Measurements from ENCODE around the gene FAM81B.
"Not testable (repeated sequence)": the region's sequence is repeated elsewhere in the genome, so short reads cannot be mapped to it uniquely, and the experiment has no call there.

Gene FAM81B, protein sequence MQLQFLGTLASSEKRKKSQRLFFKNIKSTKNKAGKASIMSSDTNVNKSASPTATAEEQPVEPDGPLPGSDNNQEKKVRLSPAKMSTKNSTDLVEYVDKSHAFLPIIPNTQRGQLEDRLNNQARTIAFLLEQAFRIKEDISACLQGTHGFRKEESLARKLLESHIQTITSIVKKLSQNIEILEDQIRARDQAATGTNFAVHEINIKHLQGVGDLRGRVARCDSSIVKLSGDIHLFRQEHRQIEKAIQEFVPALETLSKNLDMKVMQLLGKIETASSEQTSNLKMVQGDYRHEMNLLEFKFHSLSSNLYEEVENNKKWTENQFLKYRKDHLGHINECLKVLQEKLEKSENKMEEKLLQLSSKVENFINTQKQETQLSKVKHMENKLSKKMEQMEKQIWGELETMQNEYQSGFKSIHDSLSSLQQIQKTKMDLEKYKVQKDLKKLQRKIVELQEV

DNA sequence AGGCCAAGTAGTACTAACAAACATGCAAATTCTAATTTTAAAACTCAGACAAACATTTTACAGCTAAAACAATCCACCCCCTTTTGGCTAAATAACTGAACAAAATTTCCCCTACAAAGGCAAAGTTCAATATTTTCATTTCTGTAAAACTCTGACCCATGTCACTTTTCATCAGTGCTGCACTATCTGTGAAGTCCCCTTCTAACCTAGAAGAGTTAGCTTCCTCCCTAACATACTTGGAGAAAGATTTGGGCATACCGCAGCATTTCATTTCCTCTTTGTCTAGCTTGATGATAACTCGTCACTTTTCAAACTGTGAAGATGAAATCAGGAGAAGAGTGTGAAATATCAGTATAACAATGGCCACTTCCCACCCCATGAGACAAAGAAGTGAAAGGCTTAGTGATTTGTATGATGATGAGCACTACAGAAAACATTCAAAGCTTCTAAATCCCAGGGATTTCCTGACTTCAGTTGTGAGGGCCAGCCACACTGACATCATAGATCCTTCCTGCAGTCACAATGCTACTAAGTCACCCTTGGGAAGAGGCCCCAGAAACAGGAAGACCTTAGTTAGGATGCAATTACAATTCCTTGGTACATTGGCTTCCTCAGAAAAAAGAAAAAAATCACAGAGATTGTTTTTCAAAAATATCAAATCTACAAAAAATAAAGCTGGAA, at the start of gene FAM81B:
Gene FAM81B (plus strand): TSS at position 555 of the 681 bp plus-strand sequence. CDS start 24 bp downstream, at position 579.
- TF ChIP-seq, protein P1, sequence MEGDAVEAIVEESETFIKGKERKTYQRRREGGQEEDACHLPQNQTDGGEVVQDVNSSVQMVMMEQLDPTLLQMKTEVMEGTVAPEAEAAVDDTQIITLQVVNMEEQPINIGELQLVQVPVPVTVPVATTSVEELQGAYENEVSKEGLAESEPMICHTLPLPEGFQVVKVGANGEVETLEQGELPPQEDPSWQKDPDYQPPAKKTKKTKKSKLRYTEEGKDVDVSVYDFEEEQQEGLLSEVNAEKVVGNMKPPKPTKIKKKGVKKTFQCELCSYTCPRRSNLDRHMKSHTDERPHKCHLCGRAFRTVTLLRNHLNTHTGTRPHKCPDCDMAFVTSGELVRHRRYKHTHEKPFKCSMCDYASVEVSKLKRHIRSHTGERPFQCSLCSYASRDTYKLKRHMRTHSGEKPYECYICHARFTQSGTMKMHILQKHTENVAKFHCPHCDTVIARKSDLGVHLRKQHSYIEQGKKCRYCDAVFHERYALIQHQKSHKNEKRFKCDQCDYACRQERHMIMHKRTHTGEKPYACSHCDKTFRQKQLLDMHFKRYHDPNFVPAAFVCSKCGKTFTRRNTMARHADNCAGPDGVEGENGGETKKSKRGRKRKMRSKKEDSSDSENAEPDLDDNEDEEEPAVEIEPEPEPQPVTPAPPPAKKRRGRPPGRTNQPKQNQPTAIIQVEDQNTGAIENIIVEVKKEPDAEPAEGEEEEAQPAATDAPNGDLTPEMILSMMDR (IDR thresholded peaks at IDR 0.05; ENCODE audit: insufficient read depth, low read depth, low read length, missing control alignments) = no peak
- no peak within 1 kb of the TSS for H3K4me3 ChIP-seq (ENCODE audit: low read length)

DNA sequence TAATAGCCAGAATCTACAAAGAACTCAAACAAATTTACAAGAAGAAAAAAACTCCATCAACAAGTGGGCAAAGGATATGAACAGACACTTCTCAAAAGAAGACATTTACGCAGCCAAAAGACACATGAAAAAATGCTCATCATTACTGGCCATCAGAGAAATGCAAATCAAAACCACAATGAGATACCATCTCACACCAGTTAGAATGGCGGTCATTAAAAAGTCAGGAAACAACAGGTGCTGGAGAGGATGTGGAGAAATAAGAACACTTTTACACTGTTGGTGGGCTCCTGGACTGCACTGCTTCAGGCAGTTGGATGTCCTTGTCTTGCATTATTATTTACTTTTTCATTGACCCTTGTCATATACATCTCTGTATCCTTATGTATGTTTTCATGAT, 49.7 kb upstream of the FAM81B start:
- not testable (repeated sequence) for DNase-seq (ENCODE audit: low read depth)

More for the DNA sequence above, at the start of gene FAM81B:
- no peak for DNase-seq (ENCODE audit: low read depth)

DNA sequence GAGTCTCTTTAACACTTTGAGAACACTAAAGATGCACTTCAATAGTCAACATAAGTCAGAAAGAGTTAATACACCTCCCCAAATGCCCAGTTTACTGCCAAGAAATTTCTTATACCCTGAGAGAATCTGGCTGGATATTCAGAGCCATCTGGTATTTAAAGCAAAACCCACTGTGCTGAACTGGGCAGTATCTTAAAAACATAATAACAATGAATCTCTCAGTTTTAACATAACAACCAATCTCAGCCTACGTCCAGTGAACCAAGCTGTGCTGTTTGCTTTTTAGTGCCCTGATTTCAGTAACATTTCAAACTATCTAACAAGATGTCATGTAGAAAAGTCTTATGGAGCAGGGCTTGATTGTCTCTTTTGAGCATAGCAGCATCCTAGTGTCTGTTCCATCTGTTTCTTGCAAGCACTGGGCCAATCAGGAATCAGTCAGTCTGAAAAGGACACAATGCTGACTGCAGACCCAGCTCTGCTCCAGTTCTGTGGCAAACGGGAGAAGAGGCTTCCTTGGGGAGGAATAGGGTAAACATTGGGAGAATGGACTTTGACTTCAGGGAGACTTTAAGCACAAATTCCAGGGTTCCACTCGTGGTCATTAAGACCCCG, 43.6 kb upstream of the FAM81B start:
- H3K4me3 ChIP-seq (ENCODE audit: low read length) = no peak overlapping the region
- TF ChIP-seq, protein P1 (IDR thresholded peaks at IDR 0.05; ENCODE audit: insufficient read depth, low read depth, low read length, missing control alignments) = no peak
- DNase-seq (ENCODE audit: low read depth) = no peak

More for the DNA sequence above, 49.7 kb upstream of the FAM81B start:
- not testable (repeated sequence) for H3K4me3 ChIP-seq (ENCODE audit: low read length)

DNA sequence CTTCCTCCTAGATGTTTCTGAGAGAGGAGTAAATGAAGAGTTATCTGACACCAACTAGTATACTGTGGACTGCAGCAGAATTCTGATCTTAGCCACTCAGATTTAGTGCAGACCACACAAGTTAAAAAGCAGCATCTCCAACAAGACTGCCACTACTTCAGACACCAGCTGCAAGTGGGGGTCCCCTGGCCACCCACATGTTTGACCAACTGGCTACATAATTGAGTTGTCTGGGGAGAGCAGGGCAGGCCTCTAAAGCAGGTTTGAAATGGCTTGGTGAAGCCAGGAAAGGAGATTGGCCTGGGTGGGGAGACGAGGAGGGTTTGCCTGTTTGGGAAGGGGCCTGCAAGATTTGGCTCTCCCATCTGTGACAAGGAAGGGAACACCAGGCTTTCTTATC, 40.5 kb upstream of the FAM81B start:
- TF ChIP-seq, protein P1 (IDR thresholded peaks at IDR 0.05; ENCODE audit: insufficient read depth, low read depth, low read length, missing control alignments) = no peak

DNA sequence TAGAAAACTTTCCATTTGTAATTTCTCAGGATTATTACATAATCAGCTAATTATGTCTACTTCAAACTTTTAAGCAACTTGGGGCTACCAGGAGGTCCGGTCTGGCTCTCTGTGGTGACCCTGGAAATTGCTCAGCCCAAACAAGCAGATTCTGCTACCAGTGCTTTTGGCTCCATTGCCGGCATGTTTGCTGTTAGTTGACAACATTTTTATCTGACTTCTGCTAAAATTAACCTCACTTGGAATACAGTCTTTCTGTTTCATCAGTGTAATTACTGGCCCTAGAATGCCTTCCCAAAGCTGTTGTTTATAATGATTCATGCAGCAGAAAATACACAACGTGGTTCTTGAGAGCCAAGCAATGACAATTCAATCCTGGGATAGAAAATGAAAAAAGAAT, 38.5 kb upstream of the FAM81B start:
- H3K4me3 ChIP-seq (ENCODE audit: low read length) = no peak overlapping the region
- DNase-seq (ENCODE audit: low read depth) = no peak
- TF ChIP-seq, protein P1 (IDR thresholded peaks at IDR 0.05; ENCODE audit: insufficient read depth, low read depth, low read length, missing control alignments) = no peak

More for the DNA sequence above, 40.5 kb upstream of the FAM81B start:
- DNase-seq (ENCODE audit: low read depth) = no peak
- no peak overlapping the region for H3K4me3 ChIP-seq (ENCODE audit: low read length)

DNA sequence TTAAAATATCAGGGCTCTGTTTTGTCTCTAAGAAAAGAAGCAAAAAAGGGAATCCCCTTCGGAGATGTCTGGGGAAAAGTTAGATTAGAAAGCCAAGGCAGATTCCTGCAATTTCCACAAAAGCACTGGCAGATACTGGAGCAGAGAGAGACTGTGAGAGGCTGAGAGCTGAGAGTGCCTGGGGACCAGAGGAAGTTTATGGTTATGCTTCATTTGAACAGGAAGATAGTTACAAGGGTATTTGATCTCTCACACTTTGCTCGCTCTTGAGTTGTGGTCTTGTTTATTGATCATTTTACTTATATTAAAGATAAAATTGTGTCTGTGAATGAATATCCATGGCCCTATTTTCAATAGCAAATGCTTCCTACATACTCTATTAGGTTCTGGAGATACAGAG, 32.8 kb upstream of the FAM81B start:
- H3K4me3 ChIP-seq (ENCODE audit: low read length) = no peak overlapping the region
- DNase-seq (ENCODE audit: low read depth) = no peak
- TF ChIP-seq, protein P1 (IDR thresholded peaks at IDR 0.05; ENCODE audit: insufficient read depth, low read depth, low read length, missing control alignments) = no peak

DNA sequence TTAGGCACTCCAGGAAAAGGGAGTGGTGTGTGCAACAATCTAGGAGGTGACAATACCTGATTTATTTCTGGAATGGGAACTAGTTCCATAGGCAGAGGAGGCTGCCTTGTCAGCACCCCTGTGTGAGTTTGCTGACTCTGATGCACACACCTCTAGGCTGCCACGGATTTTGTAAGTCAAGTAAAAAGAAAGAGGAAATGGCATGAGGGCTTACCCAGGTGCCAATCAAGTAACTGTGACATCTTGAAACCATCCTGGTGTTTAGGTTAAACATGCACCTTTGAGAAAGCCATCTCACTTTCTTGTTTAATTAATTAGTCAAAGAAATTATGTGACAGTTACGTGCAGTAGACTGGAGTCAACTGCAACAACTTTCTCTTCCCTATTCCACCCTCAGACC, 32.3 kb upstream of the FAM81B start:
- H3K4me3 ChIP-seq (ENCODE audit: low read length) = no peak overlapping the region
- TF ChIP-seq, protein P1 (IDR thresholded peaks at IDR 0.05; ENCODE audit: insufficient read depth, low read depth, low read length, missing control alignments) = no peak
- no peak for DNase-seq (ENCODE audit: low read depth)

DNA sequence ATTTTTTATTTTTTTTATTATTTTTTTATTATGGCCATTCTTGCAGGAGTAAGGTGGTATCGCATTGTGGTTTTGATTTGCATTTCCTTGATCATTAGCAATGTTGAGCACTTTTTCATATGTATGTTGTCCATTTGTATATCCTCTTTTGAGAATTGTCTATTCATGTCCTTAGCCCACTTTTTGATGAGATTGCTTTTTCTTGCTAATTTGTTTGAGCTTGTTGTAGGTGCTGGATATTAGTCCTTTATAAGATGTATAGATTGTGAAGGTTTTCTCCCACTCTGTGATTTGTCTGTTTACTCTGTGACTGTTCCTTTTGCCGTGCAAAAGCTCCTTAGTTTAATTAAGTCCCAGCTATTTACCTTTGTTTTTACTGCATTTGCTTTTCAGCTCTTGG, 30.5 kb upstream of the FAM81B start:
- H3K4me3 ChIP-seq (ENCODE audit: low read length); DNase-seq (ENCODE audit: low read depth): not testable (repeated sequence)

Data from epithelial cell of esophagus (primary cell).